ENCODE results near the gene MLIP.
"Not testable (repeated sequence)": the region's sequence is repeated elsewhere in the genome, so short reads cannot be mapped to it uniquely, and the experiment has no call there.

MLIP gene, protein sequence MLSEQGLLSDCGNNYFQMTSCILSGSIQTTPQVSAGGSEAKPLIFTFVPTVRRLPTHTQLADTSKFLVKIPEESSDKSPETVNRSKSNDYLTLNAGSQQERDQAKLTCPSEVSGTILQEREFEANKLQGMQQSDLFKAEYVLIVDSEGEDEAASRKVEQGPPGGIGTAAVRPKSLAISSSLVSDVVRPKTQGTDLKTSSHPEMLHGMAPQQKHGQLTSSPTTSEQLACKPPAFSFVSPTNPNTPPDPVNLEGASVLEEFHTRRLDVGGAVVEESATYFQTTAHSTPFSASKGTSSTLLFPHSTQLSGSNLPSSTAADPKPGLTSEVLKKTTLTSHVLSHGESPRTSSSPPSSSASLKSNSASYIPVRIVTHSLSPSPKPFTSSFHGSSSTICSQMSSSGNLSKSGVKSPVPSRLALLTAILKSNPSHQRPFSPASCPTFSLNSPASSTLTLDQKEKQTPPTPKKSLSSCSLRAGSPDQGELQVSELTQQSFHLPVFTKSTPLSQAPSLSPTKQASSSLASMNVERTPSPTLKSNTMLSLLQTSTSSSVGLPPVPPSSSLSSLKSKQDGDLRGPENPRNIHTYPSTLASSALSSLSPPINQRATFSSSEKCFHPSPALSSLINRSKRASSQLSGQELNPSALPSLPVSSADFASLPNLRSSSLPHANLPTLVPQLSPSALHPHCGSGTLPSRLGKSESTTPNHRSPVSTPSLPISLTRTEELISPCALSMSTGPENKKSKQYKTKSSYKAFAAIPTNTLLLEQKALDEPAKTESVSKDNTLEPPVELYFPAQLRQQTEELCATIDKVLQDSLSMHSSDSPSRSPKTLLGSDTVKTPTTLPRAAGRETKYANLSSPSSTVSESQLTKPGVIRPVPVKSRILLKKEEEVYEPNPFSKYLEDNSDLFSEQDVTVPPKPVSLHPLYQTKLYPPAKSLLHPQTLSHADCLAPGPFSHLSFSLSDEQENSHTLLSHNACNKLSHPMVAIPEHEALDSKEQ

DNA sequence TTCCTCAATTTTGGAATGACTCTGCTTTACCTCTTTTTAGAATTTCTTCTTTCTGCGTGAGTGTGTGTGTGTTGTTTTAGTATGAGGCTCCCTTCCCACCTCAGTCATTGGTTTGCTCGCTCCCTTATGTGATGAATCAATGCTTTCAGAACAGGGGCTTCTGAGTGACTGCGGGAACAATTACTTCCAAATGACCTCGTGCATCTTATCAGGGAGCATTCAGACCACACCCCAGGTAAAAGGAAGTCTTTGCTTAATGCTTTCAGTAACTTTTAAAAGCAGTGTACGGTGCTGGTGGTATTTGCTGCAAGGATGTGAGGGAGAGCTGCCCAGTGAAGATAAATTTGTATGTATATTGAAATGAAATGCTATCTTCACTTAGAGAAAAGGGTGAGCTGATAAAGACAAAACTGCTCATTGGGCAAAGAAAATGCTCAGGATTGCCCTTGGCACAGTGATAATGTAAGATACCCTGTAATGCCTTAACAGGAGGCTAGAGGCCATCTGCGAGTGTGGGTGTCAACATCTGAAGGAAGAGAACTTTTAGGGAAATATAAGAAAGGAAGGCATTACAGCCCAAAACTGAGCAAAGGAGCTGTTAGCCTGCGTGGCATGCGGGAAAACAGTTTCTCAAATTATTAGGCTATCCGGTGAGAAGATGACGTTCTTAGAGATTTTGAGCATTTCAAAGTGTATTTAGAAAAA lies at the start of gene MLIP:
Gene MLIP, plus strand, starts transcription at position 103 of the 705 bp plus-strand sequence. Its CDS starts 37 bp downstream, at position 140.
- DNase-seq, result no peak

DNA sequence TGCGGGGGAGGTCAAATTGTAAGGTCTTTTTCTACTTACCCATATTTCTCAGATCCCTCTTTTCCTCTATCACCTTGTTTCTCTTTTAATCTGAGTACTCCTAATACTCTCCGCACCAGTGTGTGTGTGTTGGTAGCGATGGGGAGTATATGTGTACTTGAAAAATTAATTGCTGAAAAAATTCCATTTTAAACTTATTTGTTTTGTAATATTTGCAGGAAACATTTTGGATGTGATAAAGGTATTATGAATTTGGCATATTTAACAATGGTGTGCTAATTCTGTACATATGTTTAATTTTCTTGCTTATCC lies 48.1 kb upstream of the MLIP start:
- no peak for DNase-seq

DNA sequence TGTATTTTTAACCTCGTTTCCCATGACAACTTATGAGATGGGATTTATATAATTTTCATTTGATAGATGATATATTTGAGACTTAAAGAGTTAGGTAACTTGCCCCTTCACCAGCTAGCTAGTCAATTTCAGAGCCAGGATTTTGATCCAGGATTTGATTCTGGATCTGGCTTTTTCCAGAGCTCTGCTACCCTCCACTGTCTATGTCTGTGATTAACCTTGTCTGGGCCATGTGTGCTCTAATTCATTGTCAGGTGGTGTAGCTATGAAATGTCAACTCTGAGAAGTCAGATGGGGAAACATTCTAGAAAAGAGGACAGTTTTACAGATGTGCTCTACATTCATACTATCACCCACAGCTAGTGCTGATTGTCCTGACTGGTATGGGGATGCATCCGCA lies 42.5 kb upstream of the MLIP start:
- no peak for DNase-seq

DNA sequence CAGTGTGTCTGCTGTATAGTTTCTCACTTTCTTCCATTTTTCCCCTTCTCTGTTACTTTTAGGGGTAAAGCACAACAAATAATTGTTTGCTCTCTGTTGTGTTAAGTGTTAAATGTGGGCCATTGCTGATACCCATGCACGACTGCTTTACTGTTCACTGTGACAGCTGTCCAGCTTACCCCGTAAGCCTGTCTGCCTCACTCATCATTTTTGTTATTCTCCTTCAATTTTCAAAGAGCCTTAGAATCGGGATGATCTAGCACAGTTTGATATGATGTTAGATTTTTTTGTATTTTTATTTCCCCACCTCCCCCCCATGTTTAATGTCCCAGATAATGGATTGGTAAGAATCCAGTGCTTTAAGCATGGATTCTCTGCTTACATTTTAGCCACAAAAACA lies 41.2 kb upstream of the MLIP start:
- no peak for DNase-seq

DNA sequence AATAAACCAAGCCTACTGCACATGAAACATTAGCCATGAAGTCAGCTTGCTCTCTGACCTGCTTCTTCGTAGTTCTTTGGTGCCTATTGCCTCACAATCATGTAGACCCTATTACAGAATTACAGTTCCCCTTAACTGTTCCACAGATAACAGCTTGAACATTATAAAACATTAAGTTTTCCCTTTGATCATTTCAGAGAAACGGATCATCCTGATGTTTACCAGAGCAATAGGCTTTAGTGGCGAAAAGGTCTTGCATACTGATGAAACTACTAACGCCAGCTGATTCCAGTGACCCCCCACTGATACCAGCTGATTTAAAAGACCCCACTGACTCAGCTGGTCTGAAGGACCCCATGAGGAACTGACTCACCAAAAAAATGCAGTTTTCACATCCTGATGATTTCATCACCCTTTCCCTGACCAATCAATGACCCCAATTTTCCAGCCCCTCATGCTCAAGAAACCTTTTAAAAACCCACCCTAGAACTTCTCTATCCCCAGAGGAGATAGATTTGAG lies 39.4 kb upstream of the MLIP start:
- DNase-seq, result no peak

DNA sequence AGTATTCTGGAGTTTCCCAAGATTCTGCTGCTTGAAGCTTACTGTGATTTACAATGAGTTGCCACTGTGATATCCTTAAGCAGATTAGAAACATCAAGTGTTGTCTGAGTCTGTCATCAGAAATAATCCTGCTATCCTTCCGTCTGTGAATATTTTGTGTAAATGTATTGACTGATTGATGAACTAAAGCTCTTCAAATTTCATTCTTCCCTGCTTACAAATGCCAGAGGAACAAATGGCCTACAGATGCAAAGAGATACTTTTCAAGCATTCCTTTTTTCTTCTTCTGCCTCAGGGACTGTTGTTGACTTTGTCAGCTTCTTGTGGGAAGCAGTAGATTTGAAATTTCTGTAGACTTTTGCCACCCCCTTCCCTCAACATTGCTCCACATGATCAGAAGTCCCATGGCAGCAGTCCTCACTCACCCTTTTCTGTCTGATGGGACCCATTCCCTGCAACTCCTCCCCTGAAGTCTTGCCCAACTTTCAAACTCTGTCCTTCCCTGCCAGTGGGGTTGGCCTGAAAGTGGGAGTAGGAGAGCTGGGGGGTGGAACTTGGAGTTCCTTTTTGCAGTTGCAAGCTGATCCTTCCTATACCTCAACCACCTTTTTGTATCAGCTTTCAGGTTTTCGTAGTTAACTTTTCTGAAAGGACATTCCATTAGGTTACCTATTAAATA lies 38.5 kb upstream of the MLIP start:
- DNase-seq, result no peak

DNA sequence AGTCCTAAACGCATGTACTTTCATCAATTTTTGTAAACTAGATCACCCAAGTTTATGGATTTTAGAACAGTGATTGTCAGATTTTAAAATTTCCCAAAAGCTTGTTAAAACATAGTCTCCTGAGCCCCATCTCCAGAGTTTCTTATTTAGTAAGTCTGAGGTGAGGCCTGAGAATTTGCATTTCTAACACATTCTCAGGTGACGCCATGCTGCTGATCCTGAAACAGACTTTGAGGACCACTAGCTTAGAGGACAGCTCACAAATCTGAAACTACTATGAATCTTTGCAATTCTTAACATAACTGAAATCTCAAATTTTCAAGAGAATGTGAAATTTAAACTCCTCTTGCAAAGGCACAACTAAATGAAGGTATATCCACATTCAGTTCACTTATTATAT lies 37.8 kb upstream of the MLIP start:
- no peak for DNase-seq

DNA sequence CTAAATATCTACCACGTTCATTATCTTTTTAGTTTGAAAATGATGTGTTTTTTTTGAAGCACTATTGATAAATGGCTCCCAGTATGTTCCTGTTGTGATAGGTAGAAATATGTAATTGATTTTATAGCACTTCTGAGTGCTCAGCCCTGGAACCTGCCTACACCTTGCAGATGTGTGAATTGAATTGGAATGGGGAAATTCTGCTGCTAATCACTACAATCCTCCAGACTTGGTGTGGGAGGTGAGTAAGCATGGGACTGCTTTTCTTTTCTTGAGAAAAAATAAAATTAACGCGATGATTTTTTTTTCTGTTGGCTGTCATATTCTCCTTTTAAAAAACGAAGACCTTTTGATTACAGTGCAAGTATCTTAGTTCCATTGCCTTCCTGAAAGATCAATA lies 37.1 kb upstream of the MLIP start:
- no peak for DNase-seq

DNA sequence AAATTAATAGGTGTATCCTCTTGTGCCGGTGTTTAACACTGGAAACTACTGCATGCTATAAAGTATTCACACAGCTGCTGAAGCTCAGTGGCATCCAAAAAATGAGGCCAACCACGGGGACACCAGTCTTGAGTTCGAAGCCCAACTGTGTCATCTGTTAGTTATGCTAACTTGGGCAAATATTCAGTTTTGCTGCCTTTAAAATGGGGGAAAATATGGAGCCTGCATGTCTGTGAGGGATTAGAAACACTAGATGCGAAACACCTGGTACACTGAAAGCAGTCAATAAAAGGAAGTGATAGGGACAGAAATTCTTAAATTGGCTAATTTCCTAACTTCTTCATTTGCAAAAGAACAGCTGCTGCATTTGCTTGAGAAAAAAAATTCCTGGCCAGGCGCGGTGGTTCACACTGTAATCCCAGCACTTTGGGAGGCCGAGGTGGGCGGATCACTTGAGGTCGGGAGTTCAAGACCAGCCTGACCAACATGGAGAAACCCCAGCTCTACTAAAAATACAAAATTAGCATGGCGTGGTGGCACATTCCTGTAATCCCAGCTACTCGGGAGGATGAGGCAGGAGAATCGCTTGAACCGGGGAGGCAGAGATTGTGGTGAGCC lies 36.6 kb upstream of the MLIP start:
- no peak for DNase-seq

DNA sequence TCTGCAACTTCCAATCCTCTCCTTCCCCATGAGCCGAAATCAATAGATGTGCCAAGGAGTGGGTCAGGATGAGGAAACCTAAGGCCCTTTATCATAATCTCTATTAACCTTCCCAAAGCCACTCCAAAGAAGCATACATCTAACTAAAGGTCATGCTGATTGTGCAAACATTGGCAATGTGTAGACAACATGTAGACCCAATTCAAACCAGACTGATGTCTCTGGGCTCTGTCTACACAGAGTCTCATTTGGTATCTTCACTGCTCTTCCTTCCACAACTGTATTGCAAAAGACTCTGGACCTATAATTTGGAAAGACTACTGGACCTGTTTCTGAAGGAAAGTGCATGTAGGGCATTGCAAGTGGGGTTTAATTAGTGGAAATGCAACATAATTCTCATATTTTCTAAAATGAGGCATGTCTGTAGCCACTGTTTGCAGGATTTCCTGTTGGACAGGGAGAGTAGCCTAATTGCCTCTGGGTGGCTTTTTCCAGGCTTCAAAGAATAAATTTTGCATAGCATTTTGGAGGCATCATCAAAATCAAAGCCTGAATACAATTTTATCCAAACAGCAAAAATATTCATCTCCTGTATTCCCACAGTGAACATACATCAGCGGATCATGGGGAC lies 35.0 kb upstream of the MLIP start:
- DNase-seq, result no peak

DNA sequence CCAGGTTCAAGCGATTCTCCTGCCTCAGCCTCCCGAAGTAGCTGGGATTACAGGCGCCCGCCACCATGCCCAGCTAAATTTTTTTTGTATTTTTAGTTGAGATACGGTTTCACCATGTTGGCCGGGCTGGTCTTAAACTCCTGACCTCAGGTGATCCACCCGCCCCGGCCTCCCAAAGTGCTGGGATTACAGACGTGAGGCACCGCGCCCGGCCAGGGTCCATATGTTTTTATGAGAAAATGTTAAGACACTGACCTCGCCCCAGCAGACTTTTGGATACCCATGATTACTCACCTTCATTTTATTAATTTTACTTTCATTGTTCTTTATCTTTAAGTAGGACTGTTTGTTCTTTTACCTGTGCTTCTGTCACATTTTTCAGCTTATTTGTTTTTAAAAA lies 29.7 kb upstream of the MLIP start:
- not testable (repeated sequence) for DNase-seq

DNA sequence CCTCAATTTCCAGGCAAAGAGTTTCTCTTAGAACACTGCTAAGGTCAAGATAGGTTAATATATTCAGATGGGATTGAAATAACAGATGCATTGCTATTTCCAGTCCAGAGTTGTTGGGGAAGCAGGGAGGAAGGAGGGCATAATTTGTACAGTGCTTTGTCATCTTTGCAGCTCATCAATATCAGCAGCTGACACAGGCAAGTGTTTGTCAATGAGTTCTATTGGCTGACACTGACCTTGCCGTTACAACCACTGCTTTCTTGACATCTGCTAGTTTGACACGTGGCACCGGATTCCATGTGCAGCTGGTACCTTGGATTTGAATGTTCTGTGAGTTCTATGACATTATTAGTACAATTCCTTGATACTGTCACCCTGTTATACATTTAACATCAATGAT lies 28.0 kb upstream of the MLIP start:
- no peak for DNase-seq

DNA sequence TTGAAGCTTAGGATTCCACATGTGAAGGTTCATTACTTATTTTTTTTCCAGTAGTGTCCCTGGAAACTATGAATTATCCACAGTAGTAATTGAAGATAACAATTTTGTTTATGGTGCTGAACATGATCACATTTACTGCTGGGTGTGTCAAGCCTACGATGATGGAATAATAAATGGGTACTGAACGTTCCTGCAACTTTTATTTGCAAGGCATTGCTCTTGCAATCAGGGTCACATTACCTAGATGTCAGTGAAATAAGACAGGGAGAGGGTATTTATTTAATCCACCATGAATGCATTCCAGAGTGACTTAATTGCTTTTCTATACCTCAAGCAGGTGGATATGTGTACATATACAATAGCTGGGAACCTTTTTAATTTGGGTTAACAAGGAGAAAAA lies 27.0 kb upstream of the MLIP start:
- DNase-seq, result no peak

DNA sequence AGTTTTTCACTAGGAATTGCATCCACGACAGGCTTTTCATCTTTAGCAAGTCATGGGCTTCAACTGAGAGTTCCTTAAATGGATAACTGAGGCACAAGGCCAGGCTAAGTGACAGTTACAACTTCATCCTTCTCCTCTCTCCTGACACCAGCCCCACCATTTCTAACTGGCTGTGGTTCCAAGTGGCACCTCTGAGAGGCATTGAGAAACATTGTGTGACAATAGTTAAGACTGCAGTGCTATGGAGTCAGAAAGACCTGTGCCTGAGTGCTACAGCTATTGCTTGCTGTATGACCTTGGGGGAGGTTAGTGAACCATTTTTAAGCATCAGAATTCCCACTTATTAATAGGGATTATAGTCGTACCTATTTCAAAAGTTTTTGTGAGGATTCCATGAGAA lies 26.2 kb upstream of the MLIP start:
- DNase-seq, result no peak

DNA sequence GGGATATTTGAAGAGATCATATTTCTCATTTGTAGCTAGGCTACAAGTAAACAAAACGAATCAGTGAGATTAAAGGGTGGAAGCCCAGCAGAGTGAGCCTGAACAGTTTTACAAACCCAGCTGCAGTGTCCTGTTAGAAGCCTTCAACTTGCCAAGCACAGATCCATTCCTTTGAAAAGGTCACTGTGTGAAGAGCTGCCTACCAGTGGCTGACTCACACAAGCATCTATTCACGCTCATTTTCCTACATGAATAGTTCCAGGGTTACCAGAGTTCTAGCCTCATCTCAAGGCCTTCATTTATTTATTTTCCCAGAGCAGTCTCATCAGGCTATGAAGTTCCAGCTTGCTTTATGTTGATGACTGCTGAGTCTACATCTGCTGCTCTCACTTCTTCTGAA lies 25.7 kb upstream of the MLIP start:
- no peak for DNase-seq

DNA sequence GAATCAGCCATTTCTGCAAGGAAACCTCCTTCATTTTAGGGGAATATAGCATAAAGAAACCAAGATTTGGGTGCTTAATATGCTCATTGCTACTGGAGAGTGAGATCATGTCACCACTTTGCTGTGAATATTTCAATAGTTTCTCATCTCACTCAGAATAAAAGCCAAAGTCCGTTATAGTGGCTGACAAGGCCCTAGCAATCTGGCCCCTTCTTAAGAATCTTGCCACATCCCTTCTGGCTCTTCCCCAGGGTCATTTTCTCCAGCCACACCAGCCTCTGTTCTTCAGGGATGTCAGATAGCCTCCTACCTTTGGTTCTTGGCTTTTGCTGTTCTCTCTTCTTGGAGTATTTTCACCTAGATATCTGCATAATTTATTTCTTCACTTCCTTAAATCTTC lies 24.8 kb upstream of the MLIP start:
- no peak for DNase-seq

DNA sequence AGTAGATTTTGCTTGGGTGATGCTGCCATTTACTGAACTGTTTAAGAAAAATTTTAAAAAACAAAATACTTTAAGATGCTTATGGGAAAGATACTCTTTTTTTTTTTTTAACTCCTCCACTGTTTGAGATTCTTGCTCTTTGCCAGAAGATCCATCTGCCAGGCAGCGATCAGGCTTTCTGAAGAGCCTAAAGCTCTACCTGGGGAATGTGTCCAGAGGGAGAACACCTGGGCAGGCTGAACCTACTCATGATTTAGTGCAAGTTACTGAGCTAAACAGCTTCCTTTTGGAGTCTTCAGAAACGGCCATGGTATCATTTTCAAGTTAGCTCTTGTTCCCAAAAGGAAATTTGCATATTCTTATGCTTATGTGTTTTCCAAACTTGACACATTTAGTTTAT lies 23.5 kb upstream of the MLIP start:
- no peak for DNase-seq

DNA sequence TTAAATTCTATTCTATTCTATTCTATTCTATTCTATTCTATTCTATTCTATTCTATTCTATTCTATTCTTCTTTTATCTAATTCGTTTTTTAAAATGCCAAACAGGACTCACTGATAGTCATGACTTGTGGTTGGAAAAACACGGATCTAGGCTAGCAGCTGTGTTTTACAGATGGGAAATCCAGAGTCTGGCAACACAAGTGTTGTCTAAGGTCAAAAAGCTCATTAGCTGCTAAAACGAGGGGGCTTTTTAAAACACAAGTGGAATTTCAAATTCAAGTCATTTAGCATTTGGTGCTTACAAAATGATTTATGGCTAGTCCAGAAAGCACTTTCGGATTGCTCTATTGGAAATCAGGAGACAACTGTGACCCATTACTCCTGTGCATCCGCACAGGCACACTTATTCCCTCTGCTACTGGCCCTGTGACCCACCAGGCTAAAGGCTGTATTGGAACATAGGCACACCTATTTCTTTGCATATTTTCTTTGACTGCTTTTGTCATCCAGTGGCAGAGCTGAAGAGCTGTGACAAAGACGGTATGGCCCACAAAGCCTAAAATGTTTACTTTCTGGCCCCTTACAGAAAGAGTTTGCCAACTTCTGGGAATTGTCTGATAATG lies 17.8 kb upstream of the MLIP start:
- no peak for DNase-seq

DNA sequence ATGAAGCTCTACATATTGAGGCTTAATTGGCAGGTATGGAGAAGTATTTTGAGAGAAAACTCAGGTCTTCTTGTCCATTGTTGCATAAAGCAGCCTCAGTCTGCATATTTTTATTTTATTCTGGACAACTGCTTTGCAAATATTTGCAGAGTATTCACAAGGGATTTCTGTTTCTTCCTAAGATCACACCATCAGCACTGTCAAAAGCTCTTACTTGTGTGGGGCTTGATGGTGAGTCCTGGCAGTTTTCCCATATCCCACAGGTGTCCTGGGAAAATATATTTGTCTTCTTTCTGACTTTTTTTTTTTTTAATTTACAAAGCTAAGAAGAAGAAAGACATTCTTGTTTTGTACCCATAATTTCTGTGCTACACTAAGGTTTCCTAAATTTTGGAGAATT lies 16.9 kb upstream of the MLIP start:
- DNase-seq, result no peak

DNA sequence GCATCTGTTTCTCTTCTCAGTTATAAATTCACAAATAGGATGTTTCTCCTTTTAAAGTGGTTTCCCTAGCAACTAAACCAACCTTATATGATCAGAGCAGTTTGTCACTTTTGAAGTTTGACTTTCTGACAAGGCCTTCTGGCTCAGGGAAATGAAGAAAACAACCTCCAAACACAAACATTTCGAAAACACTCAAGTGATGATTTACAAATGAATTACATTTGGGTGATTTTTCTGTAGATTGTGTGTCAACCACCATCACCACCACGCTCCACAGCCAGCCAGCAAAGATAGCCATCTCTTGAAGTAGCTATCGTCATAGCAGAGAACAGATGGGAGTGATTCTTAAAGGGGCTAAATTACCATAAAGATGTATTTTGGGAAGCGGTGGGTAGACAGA lies 16.5 kb upstream of the MLIP start:
- no peak for DNase-seq

DNA sequence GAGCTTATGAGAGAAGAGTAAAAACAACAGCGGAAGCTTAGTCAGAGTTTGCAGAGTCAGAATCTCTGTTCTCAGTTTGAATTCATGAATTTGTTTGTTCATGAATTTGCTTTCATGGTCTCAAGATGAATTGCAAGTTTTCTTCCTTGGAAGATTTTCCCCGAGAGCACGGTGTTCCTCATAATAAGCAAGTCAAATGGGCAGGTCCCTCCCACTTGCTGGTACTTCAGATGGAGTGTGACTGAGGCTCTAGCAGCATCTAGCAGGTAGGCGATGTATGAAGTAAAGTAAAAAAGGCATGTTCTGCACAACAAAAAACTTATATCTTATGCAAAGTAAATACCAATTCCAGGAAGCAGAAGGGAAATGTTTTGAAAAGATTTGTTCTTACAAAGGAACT lies 15.5 kb upstream of the MLIP start:
- DNase-seq, result no peak
